Hepatic stellate cell (primary cell): Measurements from ENCODE around the gene CACNG5.

Experiments used
- DNase-seq: peaks from one replicate; pipeline ENCODE4 v3.0.0; 2011; ENCODE audit warnings: low spot score

CACNG5 gene

DNA sequence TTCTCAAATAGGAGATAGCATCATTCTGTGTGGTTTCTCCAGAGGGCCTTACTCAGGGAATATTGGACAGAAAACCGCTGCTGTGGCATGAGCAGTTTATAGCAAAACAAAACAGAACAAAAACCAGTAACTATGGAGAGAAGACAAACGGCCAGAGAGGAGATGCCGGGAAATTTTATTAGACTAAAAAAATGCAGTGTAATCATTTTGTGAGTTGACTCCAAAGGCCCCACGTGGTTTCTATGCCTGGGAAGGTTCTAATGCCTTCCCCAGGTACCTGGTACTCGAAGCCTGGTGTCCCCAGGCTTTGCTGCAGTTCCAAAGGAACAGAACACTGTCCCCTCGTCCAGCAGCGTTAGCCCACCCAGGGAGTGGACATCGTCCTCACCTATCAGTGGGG lies 12.9 kb upstream of the CACNG5 start:
- DNase-seq: no peak

DNA sequence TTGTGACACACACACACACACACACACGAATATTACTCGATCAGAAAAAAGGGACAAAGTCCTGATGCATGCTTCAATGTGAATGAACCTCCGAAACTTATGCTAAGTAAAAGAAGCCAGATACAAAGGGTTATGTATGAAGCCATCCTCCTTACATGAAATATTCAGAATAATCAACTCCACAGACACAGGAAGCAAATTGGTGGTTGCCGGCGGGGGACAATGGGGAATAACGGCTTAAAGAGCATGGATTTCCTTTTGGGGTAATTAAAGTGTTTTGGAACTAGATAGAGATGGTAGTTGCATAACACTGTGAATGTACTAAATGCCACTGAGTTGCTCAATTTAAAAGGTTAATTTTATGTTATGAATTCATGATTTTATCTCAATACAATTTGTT lies 8.1 kb upstream of the CACNG5 start:
- no peak for DNase-seq

DNA sequence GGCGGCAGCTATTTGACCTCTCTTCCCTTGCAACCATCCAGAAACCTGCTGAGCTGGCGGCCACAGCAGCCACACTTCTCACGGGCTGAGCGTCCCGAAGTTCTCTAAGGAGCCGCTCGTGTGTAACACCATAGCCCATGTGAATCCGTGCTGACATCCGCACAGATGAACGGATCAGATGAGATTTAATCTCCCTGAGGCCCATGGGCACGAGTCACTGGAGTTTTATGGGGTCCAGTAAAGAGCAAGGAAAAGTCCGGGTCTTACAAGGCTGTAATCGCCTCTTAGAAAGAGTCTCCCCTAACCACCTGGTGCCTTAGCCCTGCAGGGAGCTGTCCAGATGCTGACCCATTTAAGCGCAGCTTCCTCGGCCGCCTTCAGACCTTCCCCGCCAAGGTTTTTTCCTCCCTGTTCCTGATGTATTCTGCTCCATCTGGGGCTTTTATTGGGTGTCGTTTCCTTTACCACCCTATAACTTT lies 5.5 kb upstream of the CACNG5 start:
- peak; percentile 62 for DNase-seq

DNA sequence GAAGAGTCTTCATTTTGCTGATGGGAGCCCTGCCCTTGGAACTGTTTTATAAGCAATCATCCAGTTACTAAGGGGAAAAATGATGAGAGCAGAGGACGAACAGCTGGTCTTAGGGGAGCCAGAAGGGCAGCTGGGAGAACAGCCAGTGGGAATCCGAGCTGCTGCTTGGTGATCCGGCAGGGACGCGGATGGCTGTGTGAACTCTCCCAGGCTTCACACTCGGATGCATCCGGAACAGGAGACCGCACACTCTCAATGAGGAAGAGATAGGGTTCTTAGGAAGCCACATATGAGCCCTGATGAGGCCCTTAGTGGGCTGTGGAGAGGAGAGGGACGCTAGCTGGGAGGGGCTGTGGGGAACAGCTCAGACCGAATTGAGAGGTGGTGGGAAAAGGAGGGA lies 5.0 kb upstream of the CACNG5 start:
- DNase-seq: no peak

DNA sequence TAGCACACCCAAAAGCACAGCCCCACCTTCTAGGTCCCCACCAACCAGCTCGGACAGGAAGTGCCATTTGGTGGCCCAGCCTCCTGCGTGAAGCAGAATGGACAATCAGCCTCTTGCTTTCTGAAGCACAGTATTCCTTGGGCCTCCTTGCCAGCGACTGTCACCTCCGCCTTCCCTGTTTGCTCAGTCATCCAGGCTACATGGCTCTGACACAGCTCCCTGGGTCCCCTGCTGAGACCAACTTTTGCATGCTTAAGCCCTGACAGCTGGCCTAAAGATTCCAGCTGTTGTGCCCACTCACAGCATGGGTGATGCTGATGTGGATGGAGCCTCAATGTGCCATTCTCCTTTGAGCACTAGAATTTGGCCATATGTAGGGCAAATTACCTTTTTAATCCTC lies 4.5 kb upstream of the CACNG5 start:
- DNase-seq: no peak

DNA sequence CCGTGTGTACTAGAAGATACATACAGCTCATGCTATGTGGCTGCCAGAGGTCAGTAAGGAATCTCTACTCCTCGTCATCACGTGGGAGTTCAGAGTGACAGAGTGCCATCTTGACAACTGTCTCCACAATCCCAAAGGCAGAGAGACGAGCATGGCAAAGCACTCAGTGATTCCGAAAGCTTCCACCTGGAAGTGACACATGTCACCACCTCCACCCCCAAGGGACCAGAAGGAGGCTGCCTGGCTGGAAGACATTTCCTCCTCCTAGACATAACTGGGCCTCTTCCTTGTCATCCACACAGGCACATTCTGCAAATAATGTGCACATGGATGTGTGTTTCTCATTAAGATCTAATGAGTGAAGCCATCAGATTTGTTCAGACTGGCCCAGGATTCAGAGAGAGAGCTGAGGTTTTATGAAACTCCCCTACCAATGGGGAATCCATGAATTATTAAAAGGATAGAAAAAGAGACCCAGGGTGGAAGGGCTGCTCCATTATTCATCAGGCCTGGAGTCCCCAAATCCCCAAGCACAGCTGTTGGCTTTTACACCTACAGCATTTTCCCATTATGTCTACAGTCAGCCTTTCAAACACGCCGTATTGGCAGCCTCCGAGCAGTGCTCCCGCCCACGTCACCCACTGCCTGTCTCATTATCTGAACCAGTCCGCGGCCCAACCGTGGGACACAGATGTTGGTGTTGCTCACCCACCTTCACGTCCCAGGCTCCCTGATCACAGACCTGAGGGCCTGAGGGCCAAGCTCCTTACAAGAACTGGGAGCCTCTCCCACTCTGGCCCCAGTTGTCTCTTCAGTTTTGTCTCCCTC lies 3.3 kb upstream of the CACNG5 start:
- no peak for DNase-seq

DNA sequence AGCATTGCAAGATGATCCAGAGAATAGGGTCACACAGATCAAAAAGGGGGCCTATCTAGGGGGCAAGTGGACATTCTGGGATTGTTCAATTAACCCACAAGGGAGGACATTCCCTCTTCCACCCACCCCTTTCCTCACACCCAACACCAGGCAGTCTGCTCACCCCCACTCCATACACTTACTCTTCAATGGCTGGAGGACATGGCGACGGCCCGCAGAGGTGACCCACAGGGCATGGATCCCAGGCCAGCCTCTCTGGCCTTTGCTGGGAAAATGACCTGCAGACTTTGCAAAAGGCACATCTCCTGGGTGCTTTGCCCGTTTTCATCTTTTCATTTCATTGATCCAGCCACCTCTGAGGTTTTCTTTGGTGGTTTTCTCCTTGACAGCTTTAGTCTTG lies 1.7 kb upstream of the CACNG5 start:
- no peak for DNase-seq

DNA sequence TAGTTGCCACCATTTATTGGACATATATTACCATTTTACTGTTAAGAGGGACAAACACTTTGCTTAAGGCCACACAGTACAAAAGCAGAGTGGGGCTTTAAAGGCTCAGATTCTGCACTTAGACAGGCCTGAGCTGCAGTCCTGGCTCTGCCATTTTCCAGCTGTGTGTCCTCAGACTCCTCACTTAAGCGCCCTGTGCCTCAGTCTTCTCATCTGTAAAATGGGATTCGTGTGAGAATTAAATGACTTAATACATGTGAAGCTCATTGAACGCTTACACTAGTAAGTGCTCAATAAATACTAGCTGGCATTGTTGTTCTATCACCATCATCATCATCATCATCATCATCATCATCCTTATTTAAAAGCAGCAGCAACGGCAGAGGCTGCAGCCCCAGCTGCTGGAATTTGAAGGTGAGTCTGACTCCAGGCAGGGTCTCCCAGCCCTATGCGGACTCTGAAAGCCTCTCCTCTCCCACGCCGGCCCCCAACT lies 445 bp upstream of the CACNG5 start:
- no peak for DNase-seq

DNA sequence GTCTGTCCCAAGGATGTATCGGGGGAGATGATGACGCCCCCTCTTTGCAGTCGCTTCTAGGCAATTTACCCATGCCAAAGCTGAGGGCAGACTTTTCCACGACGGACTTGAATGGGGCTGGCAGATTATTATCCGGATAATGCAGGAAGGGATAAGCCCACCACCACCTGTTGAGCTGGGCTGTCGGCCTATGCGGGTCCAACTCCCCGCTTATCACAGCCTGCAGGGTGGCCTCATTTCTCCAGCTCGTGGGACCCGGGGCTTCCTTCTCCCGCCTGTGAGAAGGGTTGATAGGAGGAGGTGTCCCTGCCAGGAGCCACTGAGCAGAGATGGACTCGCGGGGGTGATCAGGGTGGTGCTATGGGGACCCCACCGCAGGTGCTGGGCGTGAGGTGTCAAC lies 559 bp downstream of the CACNG5 start:
- DNase-seq: no peak

DNA sequence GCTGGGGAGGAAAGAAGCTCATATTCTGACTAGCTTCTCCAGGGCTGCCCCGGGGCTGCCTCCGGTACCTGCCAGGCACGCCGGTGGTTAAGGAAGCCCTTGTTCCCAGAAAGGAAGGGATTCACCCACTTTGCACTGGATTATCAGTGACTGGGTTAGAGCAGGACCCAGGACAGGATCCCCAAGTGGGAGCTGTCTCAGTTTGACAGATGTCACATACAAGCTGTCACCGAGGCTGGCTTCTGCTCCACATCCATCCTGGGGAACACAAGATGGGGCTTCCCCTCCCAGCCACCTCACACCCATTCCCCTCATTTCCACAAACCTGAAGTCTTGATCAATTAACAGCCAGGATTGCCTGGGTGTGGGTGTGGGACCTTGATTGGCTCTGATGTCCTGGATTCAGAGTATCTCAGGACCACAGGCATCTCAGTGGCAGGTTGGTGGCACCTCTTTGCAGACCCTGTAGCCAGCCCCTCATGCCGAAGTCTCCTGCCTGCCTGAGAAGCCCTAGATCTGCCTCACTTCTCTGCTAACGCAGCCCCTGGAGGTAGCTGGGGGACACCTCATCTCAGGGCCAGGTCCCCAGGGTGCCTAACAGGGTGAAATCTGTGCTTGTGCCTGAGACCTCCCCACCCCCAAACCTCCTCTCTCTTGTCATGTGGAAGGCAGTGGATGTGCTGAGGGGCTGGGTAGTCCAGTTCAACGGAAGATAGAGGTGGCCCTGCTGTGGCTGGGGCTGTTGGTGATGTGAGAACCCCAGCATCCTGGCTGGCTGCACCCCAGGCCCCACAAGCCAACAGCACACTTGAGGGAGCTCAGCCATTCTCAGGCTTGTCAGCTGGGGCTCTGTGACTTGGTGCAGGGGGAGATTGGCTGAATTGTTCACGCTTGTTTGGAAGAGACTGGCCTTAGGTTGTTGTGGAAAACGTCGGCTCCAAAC lies 1.4 kb downstream of the CACNG5 start:
- DNase-seq: no peak

DNA sequence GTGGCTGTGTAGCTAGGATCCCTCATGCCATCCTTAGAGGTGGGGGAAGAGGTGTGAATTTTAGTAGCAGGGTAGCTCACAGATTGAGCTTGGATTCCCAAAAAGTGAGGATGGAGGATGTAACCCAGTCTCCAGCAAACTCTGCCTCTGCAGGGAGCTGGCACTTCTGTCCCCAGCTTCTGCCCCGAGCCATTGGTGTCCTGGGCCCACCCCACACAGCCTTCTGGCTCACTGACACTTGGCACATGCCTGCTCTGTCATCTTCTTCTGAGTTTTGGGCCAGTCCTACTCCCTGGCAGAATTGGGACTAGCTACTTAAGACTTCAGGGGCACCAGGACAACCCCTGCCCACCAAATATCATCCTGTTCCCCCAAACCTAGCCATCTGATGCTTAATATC lies 2.3 kb downstream of the CACNG5 start:
- no peak for DNase-seq

DNA sequence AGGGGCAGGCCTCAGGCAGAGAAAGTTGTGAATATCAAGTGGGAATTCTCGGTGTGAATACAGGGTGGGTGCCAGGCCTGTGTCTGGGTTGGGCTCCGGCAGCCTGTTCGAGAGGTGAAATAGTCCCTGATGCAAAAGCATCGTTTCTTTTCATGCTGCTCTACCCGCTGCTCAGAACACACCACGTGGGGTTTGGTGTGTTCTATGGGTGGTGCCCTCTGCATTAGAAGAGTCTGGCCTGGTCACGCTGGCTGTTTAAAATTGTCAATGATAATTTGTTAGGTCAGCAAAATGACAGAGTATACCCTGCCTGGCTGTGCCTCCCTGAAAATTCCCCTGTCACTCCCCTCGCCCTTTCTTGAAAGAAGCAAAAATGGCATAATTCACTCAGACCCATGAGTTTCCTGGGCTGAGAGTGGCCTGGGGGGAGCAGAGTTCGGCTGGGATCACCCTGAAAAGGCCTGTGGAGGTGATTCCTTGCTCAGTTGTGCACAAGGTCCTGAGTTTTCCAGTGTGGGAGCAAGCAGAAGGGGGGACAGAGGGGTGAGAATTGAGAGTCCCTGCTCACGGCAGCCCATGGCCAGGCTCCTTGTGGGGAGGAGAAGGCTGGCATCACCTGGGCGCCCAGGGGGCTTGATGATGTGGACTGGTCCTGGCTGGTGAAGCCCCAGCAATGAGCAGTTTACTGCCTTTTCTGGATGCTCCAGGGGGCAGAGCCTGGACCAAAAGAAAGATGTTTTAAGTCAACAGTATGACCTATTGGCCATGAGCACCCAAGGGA lies 3.2 kb downstream of the CACNG5 start:
- no peak for DNase-seq

DNA sequence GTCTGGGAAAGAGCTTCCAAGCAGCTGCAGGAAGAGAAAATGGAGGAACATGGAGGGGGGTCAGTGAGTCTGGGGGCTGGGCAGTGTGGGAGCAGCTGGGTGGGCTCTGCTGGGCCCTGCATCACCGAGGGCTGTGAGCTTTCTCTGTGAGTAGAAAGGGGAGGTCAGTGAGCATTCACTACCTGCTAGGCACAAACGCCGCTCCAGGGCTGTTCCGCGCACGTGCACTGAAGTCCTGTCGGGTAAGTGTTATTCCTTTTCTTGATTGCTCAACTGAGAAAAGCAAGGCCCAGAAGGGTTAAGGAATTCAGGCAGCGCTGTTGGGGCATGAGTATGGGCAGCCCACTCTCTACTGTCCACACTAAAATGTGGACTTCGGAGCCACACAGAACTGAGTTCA lies 4.7 kb downstream of the CACNG5 start:
- DNase-seq: no peak

DNA sequence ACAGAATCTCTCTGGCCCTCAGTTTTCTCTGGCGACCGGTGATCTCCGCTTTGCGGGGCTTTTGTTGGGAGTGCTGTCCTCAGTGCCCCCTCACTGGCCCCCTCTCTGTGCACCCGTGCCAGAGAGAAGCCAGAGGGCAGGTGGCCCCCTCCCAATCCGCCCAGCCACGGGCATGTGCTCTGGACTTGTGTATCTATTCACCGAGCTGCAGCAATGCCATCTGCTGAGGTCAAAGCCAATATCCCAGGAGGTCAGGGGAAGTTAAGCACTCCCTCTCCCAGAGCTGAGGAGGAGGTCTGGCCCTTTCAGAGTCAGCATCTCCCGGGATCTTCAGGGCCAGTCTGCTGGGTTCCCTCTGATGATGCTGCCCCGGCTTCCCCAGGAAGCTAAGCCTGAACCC lies 5.1 kb downstream of the CACNG5 start:
- DNase-seq: no peak

DNA sequence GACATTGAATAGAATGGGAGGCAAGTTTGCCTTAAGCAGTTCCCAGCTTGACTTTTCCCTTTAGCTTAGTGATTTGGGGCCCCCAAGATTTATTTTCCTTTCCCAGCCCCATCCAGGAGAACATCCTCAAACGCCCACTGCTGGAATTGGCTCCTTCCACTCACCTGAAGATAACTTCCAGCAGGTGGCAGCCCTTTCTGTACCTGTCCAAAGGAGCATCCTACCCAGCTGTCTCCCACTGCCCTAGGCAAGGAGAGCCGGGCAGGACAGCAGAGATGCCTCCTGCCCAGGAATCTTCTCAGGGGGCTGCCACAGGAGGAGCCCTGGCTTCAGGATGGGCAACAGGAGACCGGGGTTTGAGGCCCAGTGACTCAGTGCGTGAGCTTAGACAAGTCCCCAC lies 6.4 kb downstream of the CACNG5 start:
- DNase-seq: no peak

DNA sequence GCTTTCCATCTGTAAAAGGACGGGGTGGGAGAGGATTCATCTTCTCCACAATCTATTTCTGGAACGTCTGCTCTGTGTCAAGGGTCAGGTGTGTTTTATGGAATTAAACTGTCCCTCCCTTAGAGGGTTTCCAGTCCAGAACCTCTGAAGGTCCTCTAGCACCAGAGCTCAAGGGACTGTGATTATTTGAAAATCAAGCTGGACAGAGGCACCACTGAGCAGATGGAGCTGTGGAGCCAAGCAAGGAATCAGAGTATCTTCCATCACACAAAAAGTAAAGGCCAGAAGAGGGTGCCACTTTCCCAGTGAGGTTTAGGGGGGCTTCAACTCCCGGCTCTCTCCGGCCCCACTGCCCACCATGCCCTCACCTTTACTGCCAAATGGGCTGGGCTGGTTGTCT lies 6.8 kb downstream of the CACNG5 start:
- DNase-seq: no peak

DNA sequence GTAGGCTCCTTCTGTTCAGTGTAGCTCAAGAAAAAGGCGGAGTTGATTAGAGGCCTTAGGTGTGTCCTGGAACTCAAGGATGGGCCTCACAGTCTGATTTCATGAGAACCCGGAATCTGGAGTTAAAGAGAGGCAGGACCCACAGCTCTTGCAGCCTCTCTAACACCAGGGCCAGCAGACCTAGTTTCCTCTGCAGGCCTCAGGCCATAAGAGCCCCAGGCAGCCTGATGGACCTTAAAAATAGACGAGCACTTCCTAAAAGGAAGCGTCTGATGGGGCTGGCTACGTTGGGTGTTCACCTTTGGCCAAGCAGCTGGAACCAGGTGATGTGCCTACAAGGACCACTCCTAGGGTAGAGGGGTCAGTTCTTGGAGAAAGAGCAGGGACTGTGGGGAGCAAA lies 7.6 kb downstream of the CACNG5 start:
- no peak for DNase-seq

DNA sequence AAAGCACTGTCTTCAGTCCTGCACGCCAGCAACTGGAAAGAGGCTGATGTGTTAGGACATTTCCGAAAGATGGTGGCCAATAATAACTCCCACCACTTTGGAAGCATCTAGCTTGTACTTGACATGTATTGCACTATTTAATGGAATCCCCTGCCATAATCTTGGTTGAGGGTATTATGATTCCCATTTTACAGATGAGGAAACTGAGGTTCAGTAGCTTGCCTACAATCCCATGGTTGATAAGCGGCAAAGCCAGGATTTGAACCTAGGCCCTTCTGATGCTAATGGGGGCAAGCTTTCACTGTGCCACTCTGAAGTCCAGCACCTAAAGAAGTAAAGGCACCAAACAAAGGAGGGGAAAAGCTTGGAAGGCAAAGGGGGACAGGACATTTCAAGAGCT lies 8.0 kb downstream of the CACNG5 start:
- no peak for DNase-seq

DNA sequence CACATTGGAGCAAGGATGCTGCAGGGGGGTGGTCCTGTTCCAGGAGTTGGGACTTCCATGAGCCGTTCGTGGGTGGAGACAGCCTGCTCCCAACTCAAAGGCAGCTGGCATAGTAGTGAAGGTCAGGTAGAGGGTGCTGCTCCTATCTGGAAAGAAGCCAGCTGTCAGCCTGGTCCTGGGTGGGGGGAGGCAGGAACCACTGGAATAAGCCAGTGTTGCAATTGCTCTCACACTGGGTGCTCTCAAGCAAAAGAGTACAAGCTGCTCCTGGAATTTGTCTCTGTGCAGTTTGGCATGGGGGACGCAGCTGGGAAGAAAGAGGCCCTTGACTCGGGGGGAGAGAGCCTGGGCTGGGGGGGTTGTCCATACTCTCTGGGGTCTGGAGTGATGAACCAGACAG lies 8.7 kb downstream of the CACNG5 start:
- no peak for DNase-seq

DNA sequence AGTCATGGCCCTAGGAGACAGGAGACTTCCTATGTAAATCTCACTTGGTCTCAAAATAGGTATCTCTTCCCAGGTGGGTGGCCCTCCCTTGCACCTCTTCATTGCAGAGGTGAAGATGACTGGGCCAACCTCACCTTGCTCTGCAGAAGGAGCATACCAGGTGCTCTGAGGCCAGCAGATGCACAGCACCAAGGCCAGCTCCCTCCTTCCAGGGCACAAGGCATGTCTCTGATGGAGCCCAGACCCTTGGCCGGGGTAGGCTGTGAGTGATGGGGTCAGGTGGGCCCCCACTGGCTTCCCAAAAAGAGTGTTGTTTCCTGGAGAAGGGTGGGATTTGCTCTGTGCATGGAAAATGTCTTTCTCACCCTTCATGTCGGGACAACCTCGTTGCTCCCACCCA lies 12.8 kb downstream of the CACNG5 start:
- no peak for DNase-seq

DNA sequence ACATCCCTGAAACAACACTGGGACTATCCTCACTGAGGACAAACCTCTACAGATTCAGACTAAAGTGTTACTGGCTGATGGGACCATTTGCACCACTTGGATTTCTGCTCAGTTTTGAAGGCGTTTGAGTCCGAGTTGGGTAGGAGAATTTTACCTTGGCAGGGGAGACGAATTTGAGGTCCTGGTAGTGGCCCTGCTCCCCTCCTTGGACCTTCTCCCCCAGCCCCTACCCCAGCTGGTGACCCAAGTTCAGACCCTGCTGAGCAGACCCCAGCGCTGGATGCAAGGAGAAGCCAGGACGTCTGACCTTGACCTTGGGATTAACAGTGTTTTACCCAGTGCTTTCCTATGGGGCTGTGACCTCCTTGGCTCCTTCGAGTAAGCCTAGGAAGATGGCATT lies 13.6 kb downstream of the CACNG5 start:
- DNase-seq: no peak

DNA sequence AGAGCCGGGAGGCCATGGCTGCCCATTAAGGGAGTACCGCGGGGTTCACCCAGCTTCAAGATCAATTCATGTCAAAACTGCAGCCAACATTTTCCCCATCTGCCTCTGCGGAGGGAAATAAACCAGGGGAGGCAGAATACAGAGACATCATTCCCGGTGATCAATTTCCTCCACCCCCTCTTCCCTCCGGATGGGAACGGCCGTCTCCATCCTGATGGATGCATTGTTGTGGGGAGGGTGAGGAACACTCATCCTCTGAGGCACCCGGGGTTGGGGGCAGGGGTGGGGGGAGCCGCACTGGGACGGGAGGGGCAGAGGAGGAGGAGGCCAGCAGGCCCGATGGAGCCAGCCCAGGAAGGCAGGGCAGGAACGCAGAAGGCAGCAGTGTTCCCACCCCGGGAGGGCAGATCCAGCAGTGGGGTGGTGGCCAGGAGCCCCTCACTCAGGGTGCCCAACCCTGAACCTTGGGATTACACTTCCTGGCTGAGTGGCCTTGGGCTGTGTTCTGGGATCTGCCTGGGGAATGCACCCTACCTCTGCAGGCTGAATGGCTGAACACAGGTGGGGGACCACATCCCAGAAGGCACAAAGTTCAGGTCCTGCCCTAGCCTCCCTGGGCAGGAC lies 14.2 kb downstream of the CACNG5 start:
- DNase-seq: no peak
